Measurements from ENCODE around the gene STRADA. TPM values are rescaled to one million over a fixed set of nuclear protein-coding genes. Genes with fewer than 3 reads are reported as not detected.

Gene STRADA
- total and polyA plus RNA-seq, 10 of the 15 experiments (the other 5 are each of a cell fraction or from before 2014, with no cell fraction given), result 13.3 to 54.1 (median 44.0) TPM

DNA sequence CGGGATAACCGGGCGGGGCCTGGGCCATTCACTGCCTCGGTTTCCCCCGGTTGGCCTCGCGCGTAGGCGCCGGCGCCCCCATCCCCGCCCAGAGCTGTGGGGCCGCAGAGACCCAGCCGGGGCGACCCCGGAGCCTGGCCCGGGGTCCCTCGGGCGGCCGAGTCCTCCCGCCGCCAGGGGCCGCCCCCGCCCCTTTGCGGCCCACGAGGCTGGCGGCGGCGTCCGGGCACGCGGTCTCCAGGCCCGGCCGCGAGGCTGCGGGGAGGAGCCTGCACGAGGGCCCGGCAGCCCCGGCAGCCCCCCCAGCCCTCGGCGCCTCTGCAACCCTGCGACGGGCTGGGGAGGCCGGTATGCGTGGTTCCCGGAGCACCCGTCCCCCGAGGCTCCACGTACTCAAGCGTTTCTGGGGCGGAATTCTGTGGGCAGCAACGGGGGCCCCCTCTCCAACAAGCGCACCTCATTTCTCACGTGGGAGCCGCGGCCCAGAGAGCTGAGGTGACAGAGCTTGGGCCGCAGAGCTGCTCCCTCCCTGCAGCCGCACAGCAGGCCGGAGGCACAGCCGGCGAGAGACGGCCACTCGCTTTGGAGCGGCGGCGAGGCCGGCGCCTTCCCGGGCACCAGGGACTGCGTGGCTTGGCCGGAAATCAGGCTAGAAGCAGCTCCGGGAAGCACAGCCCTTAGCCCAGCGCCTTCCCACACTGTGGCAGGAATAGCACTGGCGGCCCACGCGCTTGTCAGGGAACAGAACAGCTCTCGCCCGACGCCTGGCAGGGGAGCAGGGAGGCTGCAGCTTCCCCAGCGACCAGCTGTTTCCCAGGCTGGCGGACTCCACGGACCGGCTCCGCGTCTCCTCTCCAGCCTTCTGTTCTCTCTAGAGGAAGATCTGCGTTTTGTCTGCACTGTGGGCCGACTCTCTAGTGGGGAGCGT lies 40.8 kb downstream of the STRADA start (continued):
- TF ChIP-seq, protein P1, sequence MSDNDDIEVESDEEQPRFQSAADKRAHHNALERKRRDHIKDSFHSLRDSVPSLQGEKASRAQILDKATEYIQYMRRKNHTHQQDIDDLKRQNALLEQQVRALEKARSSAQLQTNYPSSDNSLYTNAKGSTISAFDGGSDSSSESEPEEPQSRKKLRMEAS (IDR thresholded peaks at IDR 0.05; ENCODE audit: low read depth, low read length), result peak; percentile 80
- TF ChIP-seq, protein P2, sequence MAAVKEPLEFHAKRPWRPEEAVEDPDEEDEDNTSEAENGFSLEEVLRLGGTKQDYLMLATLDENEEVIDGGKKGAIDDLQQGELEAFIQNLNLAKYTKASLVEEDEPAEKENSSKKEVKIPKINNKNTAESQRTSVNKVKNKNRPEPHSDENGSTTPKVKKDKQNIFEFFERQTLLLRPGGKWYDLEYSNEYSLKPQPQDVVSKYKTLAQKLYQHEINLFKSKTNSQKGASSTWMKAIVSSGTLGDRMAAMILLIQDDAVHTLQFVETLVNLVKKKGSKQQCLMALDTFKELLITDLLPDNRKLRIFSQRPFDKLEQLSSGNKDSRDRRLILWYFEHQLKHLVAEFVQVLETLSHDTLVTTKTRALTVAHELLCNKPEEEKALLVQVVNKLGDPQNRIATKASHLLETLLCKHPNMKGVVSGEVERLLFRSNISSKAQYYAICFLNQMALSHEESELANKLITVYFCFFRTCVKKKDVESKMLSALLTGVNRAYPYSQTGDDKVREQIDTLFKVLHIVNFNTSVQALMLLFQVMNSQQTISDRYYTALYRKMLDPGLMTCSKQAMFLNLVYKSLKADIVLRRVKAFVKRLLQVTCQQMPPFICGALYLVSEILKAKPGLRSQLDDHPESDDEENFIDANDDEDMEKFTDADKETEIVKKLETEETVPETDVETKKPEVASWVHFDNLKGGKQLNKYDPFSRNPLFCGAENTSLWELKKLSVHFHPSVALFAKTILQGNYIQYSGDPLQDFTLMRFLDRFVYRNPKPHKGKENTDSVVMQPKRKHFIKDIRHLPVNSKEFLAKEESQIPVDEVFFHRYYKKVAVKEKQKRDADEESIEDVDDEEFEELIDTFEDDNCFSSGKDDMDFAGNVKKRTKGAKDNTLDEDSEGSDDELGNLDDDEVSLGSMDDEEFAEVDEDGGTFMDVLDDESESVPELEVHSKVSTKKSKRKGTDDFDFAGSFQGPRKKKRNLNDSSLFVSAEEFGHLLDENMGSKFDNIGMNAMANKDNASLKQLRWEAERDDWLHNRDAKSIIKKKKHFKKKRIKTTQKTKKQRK (IDR thresholded peaks at IDR 0.05; ENCODE audit: low read depth, low read length), result no peak
- TF ChIP-seq, protein P3, sequence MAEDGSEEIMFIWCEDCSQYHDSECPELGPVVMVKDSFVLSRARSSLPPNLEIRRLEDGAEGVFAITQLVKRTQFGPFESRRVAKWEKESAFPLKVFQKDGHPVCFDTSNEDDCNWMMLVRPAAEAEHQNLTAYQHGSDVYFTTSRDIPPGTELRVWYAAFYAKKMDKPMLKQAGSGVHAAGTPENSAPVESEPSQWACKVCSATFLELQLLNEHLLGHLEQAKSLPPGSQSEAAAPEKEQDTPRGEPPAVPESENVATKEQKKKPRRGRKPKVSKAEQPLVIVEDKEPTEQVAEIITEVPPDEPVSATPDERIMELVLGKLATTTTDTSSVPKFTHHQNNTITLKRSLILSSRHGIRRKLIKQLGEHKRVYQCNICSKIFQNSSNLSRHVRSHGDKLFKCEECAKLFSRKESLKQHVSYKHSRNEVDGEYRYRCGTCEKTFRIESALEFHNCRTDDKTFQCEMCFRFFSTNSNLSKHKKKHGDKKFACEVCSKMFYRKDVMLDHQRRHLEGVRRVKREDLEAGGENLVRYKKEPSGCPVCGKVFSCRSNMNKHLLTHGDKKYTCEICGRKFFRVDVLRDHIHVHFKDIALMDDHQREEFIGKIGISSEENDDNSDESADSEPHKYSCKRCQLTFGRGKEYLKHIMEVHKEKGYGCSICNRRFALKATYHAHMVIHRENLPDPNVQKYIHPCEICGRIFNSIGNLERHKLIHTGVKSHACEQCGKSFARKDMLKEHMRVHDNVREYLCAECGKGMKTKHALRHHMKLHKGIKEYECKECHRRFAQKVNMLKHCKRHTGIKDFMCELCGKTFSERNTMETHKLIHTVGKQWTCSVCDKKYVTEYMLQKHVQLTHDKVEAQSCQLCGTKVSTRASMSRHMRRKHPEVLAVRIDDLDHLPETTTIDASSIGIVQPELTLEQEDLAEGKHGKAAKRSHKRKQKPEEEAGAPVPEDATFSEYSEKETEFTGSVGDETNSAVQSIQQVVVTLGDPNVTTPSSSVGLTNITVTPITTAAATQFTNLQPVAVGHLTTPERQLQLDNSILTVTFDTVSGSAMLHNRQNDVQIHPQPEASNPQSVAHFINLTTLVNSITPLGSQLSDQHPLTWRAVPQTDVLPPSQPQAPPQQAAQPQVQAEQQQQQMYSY (CRISPR knock-in tag; IDR thresholded peaks at IDR 0.05), result no peak
- TF ChIP-seq, protein P4, sequence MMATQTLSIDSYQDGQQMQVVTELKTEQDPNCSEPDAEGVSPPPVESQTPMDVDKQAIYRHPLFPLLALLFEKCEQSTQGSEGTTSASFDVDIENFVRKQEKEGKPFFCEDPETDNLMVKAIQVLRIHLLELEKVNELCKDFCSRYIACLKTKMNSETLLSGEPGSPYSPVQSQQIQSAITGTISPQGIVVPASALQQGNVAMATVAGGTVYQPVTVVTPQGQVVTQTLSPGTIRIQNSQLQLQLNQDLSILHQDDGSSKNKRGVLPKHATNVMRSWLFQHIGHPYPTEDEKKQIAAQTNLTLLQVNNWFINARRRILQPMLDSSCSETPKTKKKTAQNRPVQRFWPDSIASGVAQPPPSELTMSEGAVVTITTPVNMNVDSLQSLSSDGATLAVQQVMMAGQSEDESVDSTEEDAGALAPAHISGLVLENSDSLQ (IDR thresholded peaks at IDR 0.05), result no peak
- TF ChIP-seq, protein P5, sequence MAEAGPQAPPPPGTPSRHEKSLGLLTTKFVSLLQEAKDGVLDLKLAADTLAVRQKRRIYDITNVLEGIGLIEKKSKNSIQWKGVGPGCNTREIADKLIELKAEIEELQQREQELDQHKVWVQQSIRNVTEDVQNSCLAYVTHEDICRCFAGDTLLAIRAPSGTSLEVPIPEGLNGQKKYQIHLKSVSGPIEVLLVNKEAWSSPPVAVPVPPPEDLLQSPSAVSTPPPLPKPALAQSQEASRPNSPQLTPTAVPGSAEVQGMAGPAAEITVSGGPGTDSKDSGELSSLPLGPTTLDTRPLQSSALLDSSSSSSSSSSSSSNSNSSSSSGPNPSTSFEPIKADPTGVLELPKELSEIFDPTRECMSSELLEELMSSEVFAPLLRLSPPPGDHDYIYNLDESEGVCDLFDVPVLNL (IDR thresholded peaks at IDR 0.05; ENCODE audit: low read depth, low read length), result no peak
- TF ChIP-seq JUNB (IDR thresholded peaks at IDR 0.05) (no peak), NR2F1 (conservative IDR thresholded peaks at IDR 0.05) (peak; percentile 53; the same call in 1 of the 2 replicates), MTA2 (IDR thresholded peaks at IDR 0.05; ENCODE audit: low read depth) (no peak), MYB (IDR thresholded peaks at IDR 0.05; ENCODE audit: borderline replicate concordance, low read depth, low read length) (no peak), HCFC1 (IDR thresholded peaks at IDR 0.05; ENCODE audit: low read length) (0 out of 2 replicates have a peak, but pooled peaks have one; percentile 26), NR2C2 (IDR thresholded peaks at IDR 0.05; ENCODE audit: borderline replicate concordance, control insufficient read depth, insufficient read length, low read depth) (no peak), POLR2AphosphoS2 (IDR thresholded peaks at IDR 0.05; ENCODE audit: low read depth, low read length) (no peak; the same call in 1 of the 2 replicates), RCOR1 (conservative IDR thresholded peaks at IDR 0.05; ENCODE audit: low read depth, low read length) (no peak), ZNF384 (IDR thresholded peaks at IDR 0.05; ENCODE audit: borderline replicate concordance, low read depth, low read length) (no peak), HDAC2 (IDR thresholded peaks at IDR 0.05) (no peak), BCL11A (IDR thresholded peaks at IDR 0.05; ENCODE audit: low read depth, low read length) (no peak), MTA3 (IDR thresholded peaks at IDR 0.05; ENCODE audit: borderline replicate concordance, low read length) (no peak), ZZZ3 (IDR thresholded peaks at IDR 0.05; ENCODE audit: control insufficient read depth, insufficient read length, low read depth) (no peak), YY1 (IDR thresholded peaks at IDR 0.05; ENCODE audit: low read depth, low read length) (no peak), SREBF1 (IDR thresholded peaks at IDR 0.05; ENCODE audit: low read length) (no peak), CBX3 (IDR thresholded peaks at IDR 0.05; ENCODE audit: borderline replicate concordance, low read depth) (no peak)
